Chondrocyte (in vitro differentiated cells): Measurements from ENCODE around the gene LEO1. TPM values are rescaled to one million over a fixed set of nuclear protein-coding genes. Genes with fewer than 3 reads are reported as not detected.
A peak's percentile ranks its signal among the peaks of the same experiment; 100 is the strongest.

Experiments used
- DNase-seq: peaks from one replicate; pipeline ENCODE4 v3.0.0; 2021; ENCODE audit warnings: mixed read lengths, low spot score
- H3K27ac Mint-ChIP-seq: one replicate; pipeline ENCODE4 v1.8.0; 2021; ENCODE audit warnings: mild to moderate bottlenecking, moderate library complexity, mixed read lengths; ENCODE audit not compliant: unreplicated experiment
- H3K27me3 Mint-ChIP-seq: 2 replicates; pipeline ENCODE4 v1.8.0; 2021; ENCODE audit warnings: low read depth, mixed read lengths
- H3K36me3 Mint-ChIP-seq: 2 replicates; pipeline ENCODE4 v1.8.0; 2021; ENCODE audit warnings: low read depth, mixed read lengths
- H3K4me1 Mint-ChIP-seq: 2 replicates; pipeline ENCODE4 v1.8.0; 2021; ENCODE audit warnings: low read depth, mild to moderate bottlenecking, mixed read lengths
- H3K4me3 Mint-ChIP-seq: one replicate; pipeline ENCODE4 v1.8.0; 2021; ENCODE audit warnings: mild to moderate bottlenecking, moderate library complexity, mixed read lengths; ENCODE audit not compliant: unreplicated experiment
- H3K9me3 Mint-ChIP-seq: 2 replicates; pipeline ENCODE4 v1.8.0; 2021; ENCODE audit warnings: low read depth, mixed read lengths
- total RNA-seq: library from RNA; stranded (reverse); gene quantifications from 3 replicates; pipeline ENCODE4 v1.2.1, GENCODE V29; 2021
- TF ChIP-seq, protein P1 (sequence below): fragments of 200-600 bp; sonication (generic); IDR thresholded peaks from 2 replicates; pipeline ENCODE4 v1.5.0; 2021; ENCODE audit warnings: antibody characterized with exemption, mild to moderate bottlenecking, moderate library complexity

The LEO1 gene
- total RNA-seq, 1 donor from 2014 or later = 17.5 TPM

DNA sequence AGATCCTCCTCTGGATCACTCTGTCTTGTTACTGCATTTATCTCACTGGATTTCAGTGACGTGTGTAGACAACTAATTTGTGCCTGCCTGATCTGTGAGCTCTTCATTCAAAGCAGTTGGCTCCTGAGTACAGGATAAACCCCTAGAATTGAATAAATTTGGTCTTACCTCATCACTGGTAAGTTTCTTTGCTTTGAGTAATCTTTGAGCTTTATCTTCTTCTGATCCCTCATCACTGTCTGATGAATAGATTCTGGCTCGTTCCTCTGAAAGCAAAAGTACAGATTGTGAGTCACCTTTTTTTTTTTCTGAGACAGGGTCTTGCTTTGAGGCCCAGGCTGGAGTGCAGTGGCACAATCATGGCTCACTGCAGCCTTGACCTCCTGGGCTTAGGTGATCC lies 24.5 kb downstream of the LEO1 start:
- H3K4me3 Mint-ChIP-seq = no peak overlapping the region
- no peaks in the 10 kb centered on the region for H3K27me3 Mint-ChIP-seq
- TF ChIP-seq, protein P1, sequence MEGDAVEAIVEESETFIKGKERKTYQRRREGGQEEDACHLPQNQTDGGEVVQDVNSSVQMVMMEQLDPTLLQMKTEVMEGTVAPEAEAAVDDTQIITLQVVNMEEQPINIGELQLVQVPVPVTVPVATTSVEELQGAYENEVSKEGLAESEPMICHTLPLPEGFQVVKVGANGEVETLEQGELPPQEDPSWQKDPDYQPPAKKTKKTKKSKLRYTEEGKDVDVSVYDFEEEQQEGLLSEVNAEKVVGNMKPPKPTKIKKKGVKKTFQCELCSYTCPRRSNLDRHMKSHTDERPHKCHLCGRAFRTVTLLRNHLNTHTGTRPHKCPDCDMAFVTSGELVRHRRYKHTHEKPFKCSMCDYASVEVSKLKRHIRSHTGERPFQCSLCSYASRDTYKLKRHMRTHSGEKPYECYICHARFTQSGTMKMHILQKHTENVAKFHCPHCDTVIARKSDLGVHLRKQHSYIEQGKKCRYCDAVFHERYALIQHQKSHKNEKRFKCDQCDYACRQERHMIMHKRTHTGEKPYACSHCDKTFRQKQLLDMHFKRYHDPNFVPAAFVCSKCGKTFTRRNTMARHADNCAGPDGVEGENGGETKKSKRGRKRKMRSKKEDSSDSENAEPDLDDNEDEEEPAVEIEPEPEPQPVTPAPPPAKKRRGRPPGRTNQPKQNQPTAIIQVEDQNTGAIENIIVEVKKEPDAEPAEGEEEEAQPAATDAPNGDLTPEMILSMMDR = no peak
- peaks cover 36% of the 10 kb centered on the region for H3K36me3 Mint-ChIP-seq
- H3K27ac Mint-ChIP-seq = no peak overlapping the region
- no peak for DNase-seq
- H3K9me3 Mint-ChIP-seq = no peaks in the 10 kb centered on the region
- no peaks in the 10 kb centered on the region for H3K4me1 Mint-ChIP-seq

DNA sequence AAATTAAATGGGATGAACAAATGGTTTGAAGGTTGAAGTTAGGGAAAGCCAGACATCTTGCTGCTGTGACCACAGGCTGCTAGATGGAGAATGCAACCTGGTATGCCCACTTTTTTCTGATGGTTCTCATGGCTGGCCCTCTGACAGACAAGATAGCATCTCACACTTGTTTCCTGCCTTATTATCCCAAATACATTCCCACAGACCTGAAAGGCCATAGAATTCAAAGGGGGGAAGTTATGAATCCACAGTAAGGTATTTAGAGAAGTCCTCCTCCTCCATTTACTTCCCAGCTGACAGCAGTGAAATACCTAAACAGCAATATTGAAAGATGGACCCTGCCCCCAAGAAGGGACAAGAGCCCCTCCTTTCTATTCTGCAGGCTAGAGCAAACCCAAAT lies 32.4 kb downstream of the LEO1 start:
- Mint-ChIP-seq H3K4me3 (no peak overlapping the region), H3K36me3 (peaks cover 17% of the 10 kb centered on the region), H3K27ac (no peak overlapping the region), H3K4me1 (no peaks in the 10 kb centered on the region), H3K27me3 (no peaks in the 10 kb centered on the region), H3K9me3 (no peaks in the 10 kb centered on the region)
- TF ChIP-seq, protein P1 = no peak
- no peak for DNase-seq

DNA sequence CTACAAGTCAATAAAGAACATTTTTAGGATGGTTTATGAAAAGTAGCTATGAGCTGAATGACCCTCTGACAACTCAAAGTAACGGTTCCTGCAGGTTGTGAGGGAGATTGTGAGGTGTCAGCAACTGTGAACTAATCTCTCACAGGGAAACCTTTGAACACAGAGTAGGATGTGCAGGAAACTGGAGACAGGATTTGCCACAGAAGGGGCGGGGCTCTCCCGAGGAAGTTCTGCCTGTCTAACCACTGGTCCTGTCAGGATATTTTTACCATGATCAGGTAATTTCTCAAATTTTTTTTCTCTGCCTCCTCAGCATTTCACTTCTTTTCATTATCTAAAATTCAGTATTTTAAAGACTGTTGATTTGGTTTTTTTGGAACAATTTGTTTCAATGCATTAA lies 33.3 kb downstream of the LEO1 start:
- H3K27me3 Mint-ChIP-seq = no peaks in the 10 kb centered on the region
- H3K27ac Mint-ChIP-seq = no peak overlapping the region
- H3K9me3 Mint-ChIP-seq = no peaks in the 10 kb centered on the region
- TF ChIP-seq, protein P1 = no peak
- peaks cover 12% of the 10 kb centered on the region for H3K36me3 Mint-ChIP-seq
- H3K4me3 Mint-ChIP-seq = no peak overlapping the region
- DNase-seq = no peak
- H3K4me1 Mint-ChIP-seq = no peaks in the 10 kb centered on the region

DNA sequence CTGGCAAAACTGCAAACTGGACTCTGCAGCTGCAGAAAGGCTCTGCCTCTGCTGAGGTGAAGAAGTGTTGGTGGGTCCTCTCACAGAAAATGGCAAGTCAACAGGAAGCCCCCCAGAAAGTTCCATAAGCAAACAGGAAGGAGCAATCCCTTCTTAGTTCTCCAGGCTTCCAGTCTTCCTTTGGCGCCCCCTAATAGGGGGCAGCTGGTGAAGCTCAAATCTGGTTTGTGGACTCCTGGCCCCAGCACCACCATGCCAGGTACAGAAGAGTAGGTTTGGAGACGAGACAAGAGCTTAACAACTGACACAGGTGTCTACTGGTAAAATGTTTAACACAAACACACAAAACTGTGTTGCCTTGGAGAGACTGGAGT lies 35.5 kb downstream of the LEO1 start:
- no peaks in the 10 kb centered on the region for H3K4me1 Mint-ChIP-seq
- H3K36me3 Mint-ChIP-seq = peaks cover 8% of the 10 kb centered on the region
- TF ChIP-seq, protein P1 = peak; percentile 16
- DNase-seq = no peak
- no peak overlapping the region for H3K27ac Mint-ChIP-seq
- H3K9me3 Mint-ChIP-seq = no peaks in the 10 kb centered on the region
- H3K4me3 Mint-ChIP-seq = no peak overlapping the region
- H3K27me3 Mint-ChIP-seq = no peaks in the 10 kb centered on the region

DNA sequence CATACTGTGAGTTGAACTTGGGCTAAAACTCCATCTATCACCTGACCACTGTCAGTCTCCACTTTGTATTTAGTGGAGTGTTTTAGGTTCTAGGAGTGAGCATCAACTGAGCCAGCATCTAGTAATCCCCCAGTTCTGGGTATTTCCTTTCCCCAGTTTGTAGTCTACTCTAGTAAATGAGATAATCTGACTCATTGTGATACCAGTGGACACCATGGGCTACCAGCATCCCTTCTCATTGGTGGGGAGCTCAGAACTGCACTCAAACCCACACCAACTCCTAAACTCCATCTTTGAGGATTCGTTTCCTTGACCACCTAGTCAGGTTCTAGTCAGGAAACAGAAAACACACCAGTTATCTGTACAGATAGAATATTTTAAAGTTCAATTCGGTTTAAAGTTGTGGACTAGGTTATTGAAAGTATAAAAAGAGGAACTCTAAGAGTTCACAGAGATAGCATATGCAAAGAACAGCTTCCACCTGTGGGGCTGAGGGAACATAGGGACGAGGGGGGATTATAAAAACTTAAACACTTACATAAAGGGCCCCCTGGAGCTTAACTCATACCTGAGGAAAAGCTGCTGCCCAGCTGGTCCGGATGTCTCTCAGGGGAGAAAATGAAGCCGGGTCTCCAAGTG lies 36.0 kb downstream of the LEO1 start:
- Mint-ChIP-seq H3K36me3 (peaks cover 8% of the 10 kb centered on the region), H3K4me1 (no peaks in the 10 kb centered on the region), H3K27me3 (no peaks in the 10 kb centered on the region), H3K9me3 (no peaks in the 10 kb centered on the region), H3K27ac (no peak overlapping the region), H3K4me3 (no peak overlapping the region)
- TF ChIP-seq, protein P1 = no peak
- no peak for DNase-seq
